Pulmonary artery endothelial cell (primary cell): ENCODE results near the gene UQCRQ. TPM values are rescaled to one million over a fixed set of nuclear protein-coding genes. Genes with fewer than 3 reads are reported as not detected.
"Not testable (repeated sequence)": the region's sequence is repeated elsewhere in the genome, so short reads cannot be mapped to it uniquely, and the experiment has no call there.

ENCODE experiments used
- DNase-seq: peaks from one replicate; pipeline ENCODE4 v3.0.0-alpha.2; 2011; ENCODE audit warnings: low read depth, low spot score
- total RNA-seq: library from RNA; depleted of rRNA; stranded (reverse); fragments of >200 nt; gene quantifications from 2 replicates; pipeline ENCODE4 v1.2.3, GENCODE V29; 2014

UQCRQ gene
- total RNA-seq, 1 donor from 2014 or later = 96.2 TPM

- no peak for DNase-seq
Measured at GRCh38 chr5:132832612-132833011, 33.8 kb upstream of the UQCRQ start.

DNA sequence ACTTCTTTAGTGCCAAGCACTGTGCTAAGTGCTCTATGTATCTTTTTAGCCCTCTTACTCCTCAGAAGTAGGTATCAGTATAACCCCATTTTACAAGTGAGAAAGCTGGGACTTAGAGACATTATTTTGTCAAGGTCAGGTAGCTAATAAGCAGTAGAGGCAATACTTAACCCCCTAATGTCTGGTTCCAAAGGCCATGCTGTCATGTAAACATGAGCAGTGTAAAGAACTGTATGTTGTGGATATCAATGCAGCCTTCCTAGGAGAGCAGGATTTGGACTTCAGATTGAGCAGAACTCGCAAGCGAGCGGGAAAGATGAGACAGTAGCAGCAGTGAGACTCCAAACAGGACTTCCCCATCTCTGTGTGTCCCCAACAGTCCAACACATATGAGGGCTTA is 32.4 kb upstream of the UQCRQ start:
- no peak for DNase-seq

DNA sequence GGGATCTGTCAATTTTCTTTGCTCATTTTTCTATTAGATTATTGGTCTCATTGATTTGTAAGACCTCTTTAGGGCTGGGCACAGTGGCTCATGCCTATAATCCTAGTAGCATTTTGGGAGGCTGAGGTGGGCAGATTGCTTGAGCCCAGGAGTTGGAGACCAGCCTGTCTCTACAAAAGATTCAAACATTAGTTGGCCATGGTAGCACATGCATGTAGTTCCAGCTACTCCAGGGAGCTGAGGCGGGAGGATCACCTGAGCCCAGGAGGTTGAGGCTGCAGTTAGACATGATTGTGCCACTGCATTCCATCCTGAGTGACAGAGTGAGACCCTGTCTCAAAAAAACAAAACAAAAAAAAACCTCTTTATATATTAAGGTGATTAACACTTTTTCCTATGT is 29.6 kb upstream of the UQCRQ start:
- no peak for DNase-seq

DNA sequence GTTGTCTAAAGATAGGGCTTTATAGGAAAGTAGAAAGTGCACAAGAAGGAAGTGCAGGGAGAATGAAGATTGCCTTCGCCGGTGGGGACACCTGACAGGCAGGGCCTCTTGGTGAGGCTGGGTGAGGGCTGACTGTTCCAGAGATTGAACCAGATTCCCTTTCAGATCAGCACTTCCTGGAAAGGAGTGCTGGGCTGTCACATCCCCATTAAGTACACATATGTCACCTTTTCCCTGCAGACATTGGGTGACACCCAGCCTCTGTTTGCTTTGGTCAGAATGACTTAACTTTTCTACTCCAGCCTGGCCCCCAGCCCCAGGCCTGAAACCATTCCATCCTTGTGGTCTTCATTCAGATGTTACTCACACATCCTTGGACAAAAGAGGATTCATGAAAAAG is 28.6 kb upstream of the UQCRQ start:
- DNase-seq = no peak

- no peak for DNase-seq
Measured at GRCh38 chr5:132838516-132839282, 27.7 kb upstream of the UQCRQ start.

DNA sequence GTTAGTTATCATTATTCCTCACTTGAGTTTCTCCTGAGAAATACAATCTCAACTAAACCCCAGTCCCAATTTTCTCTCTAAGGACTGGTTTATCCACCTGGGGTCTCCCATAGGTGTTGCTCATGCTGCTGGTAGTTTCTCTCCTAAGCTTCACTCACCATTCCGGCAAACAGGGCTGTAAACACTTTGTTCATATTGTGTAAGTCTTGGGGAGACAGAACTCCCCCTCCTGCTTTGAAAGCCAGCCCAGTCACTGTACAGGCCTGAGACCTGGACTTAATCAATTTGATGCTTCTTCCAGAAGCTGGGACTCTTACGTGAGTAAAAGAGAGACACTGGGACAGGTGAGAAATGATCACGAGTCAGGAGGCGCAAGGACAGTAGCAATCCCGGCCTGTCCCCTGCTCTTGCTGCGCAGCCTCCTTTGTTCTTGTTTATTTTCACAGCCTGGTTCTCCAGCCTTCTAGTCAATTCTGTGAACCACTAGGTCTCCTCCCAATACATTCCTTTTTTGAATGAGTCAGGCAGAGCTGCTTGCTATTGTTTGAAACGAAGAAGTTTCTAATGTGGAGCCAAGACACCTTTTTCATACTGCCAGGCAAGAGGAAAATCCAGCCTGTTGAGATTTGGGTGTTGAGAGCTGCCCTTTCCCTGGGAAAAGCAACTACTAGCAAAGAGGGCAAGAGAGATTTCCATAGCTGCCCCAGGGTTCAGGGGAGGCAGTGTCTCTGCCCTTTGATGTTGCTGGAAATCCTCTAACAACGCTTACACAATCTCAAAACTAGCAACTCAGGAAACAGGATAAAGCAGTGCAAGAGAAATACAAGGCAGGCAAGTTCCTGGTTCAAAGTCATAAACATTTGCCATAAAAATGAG is 26.8 kb upstream of the UQCRQ start:
- peak; percentile 41 for DNase-seq

GRCh38 chr5:132840313-132840712 is 26.1 kb upstream of the UQCRQ start:
- DNase-seq = no peak

DNA sequence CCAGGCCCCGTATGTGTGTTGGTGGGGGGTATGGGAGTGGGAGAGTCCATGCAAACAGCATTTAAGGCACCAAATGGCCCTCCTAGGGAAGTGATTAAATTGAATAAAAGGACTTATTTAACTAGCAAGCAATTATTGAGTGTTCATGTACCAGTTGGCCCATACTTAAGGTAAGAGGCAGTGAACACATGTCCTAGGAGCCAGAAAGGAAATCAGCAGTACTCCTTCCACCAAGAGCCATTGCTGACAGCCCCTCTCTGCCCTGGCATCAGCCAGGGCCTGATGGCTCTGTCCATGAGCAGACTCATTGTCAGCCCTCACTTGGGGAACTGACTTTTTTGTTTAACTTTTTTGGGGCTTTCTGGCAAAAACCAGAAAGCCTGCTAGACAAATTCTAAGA is 25.5 kb upstream of the UQCRQ start:
- no peak for DNase-seq

- DNase-seq = no peak
Measured at GRCh38 chr5:132841305-132841704, 25.1 kb upstream of the UQCRQ start.

- DNase-seq = no peak
Measured at GRCh38 chr5:132848270-132848669, 18.2 kb upstream of the UQCRQ start.

DNA sequence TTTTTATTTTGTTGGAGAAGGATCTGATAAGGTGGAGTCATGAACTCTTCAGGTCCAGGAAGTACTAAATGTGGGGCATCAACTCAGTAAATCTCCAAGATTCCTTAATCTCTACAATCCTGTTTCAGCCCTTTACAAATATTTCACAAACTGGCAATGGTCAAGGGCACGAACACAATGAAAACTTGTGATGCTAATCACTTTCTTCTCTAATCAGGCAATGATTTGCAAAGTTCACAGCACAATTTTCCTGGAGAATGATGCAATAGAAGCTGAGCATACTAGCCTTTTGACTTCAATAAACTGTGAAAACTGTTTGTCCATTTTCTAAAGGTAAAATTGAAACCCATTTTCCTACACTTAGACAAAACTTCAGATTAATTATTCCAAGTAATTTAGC is 17.1 kb upstream of the UQCRQ start:
- DNase-seq = no peak

GRCh38 chr5:132850066-132850465 is 16.4 kb upstream of the UQCRQ start:
- DNase-seq = no peak

GRCh38 chr5:132853323-132853722 is 13.1 kb upstream of the UQCRQ start:
- no peak for DNase-seq

- DNase-seq = no peak
Measured at GRCh38 chr5:132853790-132854189, 12.7 kb upstream of the UQCRQ start.

GRCh38 chr5:132854301-132854700 is 12.1 kb upstream of the UQCRQ start:
- no peak for DNase-seq

DNA sequence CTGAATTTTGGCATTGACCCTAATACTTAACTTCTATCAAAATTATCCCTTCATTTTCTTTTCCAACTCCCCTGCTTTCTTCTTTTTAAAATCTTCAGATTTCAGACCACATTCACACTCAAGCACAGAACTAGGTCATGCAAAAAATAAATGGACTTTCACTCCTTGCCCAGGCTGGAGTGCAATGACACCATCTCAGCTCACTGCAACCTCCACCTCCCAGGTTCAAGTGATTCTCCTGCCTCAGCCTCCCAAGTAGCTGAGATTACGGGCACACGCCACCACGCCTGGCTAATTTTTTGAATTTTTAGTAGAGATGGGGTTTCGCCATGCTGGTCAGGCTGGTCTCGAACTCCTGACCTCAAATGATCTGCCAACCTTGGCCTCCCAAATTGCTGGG is 11.4 kb upstream of the UQCRQ start:
- DNase-seq = not testable (repeated sequence)

DNA sequence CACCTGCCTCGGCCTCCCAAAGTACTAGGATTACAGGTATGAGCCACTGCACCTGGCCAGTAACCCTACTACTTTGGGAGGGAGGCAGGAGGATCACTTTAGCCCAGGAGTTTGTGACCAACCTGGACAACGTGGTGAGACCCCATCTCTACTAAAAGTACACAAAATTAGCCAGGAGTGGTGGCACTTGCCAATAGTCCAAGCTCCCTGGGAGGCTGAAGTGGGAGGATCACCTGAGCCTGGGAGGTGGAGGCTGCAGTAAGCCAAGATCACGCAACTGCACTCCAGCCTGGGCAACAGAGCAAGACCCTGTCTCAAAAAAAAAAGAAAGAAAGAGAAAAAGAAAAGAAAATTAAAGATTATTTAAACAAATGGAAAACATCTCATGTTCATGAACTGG is 10.4 kb upstream of the UQCRQ start:
- no peak for DNase-seq

DNA sequence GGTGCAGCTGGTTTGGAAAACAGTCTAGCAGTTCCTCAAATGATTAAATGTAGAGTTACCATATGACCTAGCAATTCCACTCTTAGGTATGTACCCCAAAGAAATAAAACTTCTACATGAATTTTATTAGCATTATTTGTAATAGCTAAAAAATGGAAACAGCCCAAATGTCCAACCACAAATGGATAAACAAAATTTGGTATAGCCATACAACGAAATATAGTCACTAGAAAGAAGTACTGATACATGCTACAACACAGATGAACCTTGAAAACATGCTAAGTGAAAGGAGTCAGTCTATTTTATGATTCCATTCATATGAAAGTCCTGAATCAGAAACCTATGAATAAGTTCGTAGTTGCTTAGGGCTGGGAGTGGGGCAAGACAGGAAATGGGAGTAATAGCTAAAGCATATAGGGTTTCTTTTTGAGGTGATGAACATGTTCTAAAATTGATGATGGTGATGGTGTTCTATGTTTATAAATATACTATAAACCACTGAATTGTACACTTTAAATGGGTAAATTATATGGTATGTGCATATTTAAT is 6.5 kb upstream of the UQCRQ start:
- no peak for DNase-seq

DNA sequence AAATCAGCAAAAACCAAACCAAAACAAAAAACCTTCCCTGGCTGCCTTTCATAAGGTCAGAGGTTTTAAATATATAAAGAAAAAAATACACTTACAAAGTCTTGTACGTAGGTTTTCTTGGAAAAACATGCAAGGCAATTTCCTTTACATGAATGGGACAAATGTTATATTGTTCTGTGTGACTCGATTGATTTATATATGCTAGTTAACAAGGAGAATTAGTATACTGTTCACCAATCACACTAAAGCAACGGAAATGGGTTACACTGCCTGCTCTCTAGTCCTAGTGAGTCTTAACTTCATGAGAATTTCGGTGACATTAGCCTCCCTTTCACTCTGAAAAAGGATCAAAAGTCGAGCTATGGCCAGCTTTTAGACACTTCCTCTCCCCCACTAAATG is 5.7 kb upstream of the UQCRQ start:
- DNase-seq = no peak

- DNase-seq = no peak
Measured at GRCh38 chr5:132865668-132866341, 637 bp upstream of the UQCRQ start.

DNA sequence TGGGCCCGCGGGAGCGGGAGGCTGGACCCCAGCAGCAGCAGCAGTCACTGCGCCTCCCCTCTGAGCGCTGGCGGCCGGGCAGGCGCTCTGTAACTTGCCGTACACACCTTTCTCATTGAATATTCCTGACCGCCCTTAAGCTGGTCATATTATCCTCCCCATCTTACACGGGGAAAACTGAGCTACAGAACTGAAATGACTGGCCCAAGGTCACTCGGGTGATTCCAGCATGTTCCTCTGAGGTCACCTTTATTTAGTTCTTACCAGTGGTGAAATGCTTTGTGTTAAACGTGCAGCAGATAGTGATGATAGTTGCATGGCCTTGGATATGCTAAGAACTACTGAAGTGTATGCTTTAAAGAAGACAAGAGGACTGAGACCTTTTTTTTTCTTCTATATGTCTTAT is 607 bp downstream of the UQCRQ start:
- DNase-seq = no peak

GRCh38 chr5:132868754-132869153 is 2.3 kb downstream of the UQCRQ start:
- no peak for DNase-seq
